ENCODE measurements around the gene MIER2.
"Not testable (repeated sequence)": the region's sequence is repeated elsewhere in the genome, so short reads cannot be mapped to it uniquely, and the experiment has no call there.

The MIER2 gene

GRCh38 chr19:344625-345319, at the start of gene MIER2:
Gene MIER2 (minus strand): TSS chr19:344796. CDS start chr19:344782, 14 bp downstream.
- FAIRE-seq, result no peak

- not testable (repeated sequence) for FAIRE-seq
Observed at GRCh38 chr19:393560-393959, 49.0 kb upstream of the MIER2 start.

DNA sequence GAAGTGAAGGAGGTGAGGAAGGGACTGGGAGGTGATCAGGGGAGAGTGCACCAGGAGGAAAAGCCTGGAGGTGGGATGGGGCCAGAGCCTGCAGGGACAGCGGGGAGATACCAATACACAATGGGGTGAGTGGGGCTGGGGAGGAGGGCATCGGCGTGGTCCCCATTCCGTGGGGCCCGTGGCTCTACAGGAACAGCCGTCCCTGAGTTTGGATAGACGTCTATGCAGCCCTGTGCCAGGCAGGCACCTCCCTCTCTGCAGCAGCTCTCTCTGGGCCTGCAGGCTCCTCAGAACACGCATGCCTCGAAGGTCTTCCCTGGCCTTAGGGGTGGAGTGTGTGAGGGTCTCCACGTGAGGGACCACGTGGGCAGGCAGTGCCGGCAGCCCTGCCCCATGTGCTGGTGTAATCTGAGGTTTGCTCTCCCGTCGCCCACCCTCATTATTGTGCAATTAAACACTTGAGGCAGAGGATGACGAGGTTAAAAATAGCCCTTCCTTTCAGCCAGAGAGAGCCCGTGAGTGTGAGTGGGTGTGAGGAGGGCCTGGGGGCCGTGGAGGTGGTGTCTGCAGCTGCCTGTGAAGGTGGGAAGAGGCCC, 47.9 kb upstream of the MIER2 start:
- FAIRE-seq, result no peak

DNA sequence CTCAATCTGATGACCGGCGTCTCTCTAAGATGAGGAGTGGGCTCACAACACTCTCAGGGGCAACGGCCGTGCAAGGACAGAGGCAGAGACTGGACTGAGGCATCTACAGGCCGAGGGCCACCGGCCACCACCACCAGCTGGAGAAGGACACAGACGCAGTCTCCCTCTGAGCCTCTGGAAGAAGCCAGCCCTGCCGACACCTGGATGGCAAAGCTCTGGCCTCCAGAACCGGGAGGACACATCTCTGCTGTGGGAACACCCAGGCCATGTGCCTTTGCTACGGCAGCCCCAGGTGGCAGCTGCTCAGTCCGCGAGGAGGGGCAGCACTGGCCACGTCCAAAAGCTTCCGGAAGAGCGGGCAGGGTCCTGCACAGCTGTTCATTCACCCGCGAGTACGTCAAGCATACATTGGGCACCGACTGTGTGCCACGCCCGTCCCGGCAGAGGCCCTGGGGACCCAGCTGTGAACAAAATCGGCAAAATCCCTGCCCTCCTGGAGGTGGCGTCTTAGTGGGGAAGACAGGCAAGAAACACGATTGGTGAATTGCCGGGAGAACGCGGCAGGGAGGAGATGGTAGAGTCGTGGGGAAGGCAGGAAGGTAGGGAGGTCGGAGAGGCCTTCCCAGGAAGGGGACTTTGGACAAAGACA, 47.3 kb upstream of the MIER2 start:
- no peak for FAIRE-seq

DNA sequence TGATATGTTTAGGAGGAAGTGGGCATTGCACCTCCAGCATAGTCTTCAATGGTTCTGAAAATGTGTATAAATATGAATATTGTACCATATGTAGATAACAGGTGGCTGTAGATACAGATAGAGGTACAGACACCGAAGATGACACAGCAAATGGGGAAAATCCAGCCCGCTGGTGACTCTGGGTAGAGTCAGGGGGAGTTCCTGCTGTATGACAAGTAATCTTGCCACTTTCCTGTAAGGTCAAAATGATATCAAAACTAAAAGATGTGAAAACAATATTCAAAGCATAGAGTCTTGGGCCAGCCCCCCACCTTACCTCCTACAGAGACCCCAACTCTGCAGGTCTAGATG, 46.6 kb upstream of the MIER2 start:
- FAIRE-seq, result no peak

DNA sequence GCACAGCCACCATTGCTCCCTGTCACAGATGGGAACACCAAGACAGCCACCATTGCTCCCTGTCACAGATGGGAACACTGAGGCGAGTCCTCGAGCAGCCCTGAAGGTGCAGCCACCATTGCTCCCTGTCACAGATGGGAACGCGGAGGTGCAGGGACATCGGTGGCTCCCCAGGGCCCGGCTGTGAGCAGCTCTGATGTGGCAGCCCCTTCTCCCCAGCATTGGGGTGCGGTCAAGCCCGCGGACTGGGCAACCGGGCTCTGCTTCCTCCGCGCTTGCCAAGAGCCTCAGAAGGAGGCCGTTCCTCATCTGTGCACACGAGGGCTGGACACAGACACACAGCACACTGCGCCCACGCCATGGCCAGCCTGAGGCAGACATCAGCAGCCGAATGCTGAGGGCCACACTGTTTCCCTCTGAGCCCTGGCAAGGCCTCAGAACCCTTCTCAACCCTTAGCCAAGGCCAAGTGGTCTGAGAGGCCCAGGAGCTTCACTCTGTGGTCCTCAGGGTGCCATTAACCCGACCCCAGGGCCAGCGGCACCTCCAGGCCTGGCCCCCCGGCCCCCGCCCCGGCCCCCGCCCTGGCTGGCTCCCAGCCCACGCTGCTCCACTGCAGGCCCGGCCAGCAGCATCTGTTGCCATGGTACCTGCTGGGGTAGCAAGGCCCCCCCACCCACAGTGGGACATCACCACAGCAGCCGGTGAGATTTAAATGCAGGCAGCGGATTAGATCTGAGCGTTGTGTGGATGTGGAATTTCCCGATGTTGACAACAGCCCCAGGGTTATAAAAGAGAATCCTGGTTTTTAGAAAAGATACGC, 46.0 kb upstream of the MIER2 start:
- FAIRE-seq, result no peak

- no peak for FAIRE-seq
Observed at GRCh38 chr19:389935-390289, 45.3 kb upstream of the MIER2 start.

DNA sequence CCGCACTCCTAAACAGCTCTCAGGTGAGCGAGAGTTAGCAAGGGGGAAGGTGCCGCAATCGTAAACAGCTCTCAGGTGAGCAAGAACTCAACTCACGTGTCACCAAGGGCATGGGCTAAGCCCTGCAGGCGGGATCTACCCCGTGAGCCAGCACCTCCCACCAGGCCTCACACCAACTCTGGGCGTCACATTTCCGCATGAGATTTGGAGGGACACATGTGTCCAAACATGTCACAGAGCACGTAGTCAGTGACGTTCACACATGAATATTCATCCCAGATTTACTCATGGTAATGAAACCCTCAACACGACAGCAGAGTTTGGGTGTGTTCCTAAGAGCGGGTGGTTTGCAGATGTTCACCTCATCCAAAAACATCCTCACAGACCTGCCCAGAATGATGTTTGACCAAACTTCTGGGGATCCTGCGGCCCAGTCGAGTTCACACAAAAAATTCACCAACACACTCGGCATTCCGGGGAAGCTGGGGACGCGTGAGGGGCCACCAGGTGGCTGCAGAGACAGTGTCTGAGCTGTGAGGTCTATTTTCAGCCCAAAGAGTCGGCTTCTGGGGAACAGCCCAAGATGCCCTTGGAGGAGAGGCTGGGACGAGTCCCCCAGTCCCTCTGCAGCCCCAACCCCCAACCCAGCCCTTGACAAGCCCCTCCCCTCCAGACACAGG, 44.8 kb upstream of the MIER2 start:
- no peak for FAIRE-seq

DNA sequence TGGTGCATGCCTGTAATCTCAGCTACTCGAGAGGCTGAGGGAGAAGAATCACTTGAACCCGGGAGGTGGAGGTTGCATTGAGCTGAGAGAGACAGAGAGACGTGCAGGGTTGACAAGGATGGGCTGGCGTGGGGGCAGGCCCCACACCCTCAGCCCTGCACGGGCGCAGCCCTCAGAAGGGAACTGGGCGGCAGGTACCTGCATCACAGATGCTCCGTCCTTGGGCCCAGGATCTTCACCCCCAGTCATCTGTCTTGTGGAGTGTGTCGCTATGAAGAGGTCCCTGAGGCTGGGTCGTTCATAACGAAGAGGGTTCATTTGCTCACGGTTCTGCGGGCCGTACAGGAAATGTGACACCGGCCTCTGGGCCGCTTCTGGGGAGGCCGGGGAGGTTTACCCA, 44.1 kb upstream of the MIER2 start:
- no peak for FAIRE-seq

DNA sequence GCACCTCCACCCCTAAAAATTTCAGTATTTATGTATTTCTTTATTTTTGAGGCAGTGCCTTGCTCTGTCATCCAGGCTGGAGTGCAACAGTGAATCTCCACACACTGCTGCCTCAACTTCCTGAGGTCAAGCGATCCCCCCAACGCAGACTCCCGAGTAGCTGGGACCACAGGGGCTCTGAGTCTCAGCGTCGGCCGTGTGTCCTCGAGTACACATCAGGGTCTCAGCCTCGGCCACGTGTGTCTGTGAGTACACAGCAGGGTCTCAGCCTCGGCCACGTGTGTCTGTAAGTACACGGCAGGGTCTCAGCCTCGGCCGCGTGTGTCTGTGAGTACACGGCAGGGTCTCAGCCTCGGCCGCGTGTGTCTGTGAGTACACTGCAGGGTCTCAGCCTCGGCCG, 43.2 kb upstream of the MIER2 start:
- no peak for FAIRE-seq

GRCh38 chr19:386632-387301, 42.2 kb upstream of the MIER2 start:
- FAIRE-seq, result not testable (repeated sequence)

- not testable (repeated sequence) for FAIRE-seq
Observed at GRCh38 chr19:386189-386588, 41.6 kb upstream of the MIER2 start.

DNA sequence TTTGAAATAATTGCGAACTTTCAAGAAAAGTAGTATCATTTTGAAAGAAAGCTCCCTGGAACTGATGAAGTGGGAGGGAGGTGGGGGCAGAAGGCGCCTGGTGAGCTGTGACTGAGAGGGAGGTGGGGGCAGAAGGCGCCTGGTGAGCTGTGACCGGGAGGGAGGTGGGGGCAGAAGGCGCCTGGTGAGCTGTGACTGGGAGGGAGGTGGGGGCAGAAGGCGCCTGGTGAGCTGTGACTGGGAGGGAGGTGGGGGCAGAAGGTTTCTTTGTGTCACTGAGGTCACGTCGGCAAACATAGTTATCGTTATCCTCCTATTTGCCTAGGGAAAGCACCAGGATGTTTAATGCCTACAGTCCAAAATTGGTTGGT, 40.2 kb upstream of the MIER2 start:
- FAIRE-seq, result no peak

DNA sequence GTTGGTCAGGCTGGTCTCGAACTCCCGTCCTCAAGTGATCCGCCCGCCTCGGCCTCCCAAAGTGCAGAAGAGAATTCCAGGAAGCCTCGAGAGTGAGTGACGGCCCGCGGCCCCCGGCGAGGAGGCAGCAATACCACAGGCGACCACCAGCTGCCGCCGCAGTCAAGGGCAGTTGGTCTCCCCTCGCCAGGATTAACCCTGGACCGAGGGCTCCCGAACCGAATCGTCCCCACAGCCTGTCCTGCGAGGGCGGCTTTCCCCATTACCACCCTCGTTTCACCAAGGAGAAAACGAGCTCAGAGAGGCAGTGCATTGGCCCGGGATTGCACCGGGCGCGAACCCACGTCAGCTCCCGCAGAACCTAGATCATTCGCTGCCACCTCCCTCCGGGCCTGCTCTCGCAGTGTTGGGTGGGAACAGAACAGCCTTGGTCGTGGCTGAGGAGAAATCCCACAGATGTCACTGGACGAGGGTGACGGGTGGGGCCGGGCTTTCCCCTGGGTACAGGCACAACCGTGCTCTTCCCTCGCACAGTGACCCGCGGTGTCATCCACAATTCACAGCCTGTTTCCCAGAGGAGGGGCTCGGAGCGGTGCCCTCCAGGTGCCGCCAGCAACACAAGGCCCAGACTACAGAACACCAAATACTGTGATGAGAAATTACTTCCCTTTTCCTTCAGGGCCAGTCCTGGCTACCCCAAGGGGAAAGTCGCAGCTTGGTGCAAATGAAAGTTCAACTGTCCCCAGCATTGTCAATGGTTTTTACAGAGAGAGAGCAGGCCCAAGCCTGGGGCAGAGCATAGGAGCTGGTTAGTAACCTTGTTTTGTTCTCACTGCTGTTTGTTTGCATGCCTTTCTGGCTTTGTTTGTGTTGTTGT, 39.6 kb upstream of the MIER2 start:
- no peak for FAIRE-seq

DNA sequence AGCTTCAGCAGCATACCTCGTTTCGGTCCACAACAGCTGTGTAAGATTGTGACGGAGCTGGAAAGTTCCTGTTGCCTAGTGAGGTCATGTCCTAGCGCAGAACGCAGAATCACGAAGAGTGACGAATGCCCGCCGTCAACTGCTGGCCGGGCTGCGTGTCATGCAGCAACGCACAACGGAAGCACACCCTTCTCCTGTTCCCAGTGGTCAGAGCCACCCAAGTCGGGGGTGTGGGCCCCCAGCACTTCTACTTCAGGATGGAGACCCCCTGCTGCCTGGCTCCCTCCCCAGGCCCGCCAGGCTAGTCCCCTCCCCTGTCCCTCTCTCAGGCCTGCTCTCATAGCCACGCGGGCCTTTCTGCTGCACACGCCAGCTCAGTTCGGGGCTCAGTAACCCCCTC, 38.4 kb upstream of the MIER2 start:
- FAIRE-seq, result no peak

DNA sequence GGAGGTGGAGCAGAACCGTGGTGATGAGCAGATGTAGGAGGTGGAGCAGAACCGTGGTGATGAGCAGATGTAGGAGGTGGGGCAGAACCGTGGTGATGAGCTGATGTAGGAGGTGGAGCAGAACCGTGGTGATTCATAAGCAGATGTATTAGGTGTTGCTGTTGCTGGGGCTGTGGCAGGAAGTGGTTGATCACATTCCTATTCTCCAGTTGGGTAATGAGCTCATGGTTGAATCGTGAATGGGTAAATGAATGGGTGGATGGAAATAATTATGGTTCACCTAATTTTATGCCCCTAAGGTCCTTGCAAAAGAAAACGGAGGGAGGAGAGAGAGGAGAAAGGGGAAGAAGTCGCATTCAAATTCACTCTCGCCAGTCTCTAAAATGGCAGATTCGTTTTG, 38.0 kb upstream of the MIER2 start:
- not testable (repeated sequence) for FAIRE-seq

DNA sequence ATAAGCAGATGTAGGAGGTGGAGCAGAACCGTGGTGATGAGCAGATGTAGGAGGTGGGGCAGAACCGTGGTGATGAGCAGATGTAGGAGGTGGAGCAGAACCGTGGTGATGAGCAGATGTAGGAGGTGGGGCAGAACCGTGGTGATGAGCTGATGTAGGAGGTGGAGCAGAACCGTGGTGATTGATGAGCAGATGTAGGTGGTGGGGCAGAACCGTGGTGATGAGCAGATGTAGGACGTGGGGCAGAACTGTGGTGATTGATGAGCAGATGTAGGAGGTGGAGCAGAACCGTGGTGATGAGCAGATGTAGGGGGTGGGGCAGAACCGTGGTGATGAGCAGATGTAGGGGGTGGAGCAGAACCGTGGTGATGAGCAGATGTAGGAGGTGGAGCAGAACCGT, 37.3 kb upstream of the MIER2 start:
- not testable (repeated sequence) for FAIRE-seq

- FAIRE-seq, result not testable (repeated sequence)
Observed at GRCh38 chr19:380618-381219, 36.1 kb upstream of the MIER2 start.

GRCh38 chr19:379796-380195, 35.2 kb upstream of the MIER2 start:
- FAIRE-seq, result no peak

- no peak for FAIRE-seq
Observed at GRCh38 chr19:378706-379105, 34.1 kb upstream of the MIER2 start.
